IPS-15b (cell line): ENCODE measurements around the gene MAN2B2.
"Not testable (repeated sequence)": the region's sequence is repeated elsewhere in the genome, so short reads cannot be mapped to it uniquely, and the experiment has no call there.

Experiments used
- H3K27me3 ChIP-seq: one replicate; pipeline ENCODE4 v1.6.1; 2013; ENCODE audit warnings: low read length; ENCODE audit not compliant: control insufficient read depth, insufficient read depth
- H3K36me3 ChIP-seq: one replicate; pipeline ENCODE4 v1.6.1; 2013; ENCODE audit warnings: low read length; ENCODE audit not compliant: control insufficient read depth, insufficient read depth
- H3K4me1 ChIP-seq: one replicate; pipeline ENCODE4 v1.6.1; 2013; ENCODE audit warnings: mild to moderate bottlenecking, low read length; ENCODE audit not compliant: control insufficient read depth, insufficient read depth
- H3K4me3 ChIP-seq: one replicate; pipeline ENCODE4 v1.5.1; 2013; ENCODE audit warnings: low read depth, low read length
- H3K9ac ChIP-seq: one replicate; pipeline ENCODE4 v1.6.1; 2013; ENCODE audit warnings: low read depth, mild to moderate bottlenecking, low read length
- H3K9me3 ChIP-seq: one replicate; pipeline ENCODE4 v1.6.1; 2013; ENCODE audit warnings: mild to moderate bottlenecking, low read length; ENCODE audit not compliant: control insufficient read depth, insufficient read depth

Gene MAN2B2

GRCh38 chr4:6660430-6660829 lies 85.4 kb downstream of the MAN2B2 start:
- Histone ChIP-seq H3K9ac (no peak overlapping the region), H3K9me3 (no peaks in the 10 kb centered on the region), H3K4me1 (no peaks in the 10 kb centered on the region), H3K36me3 (no peaks in the 10 kb centered on the region), H3K27me3 (peaks cover 45% of the 10 kb centered on the region), H3K4me3 (no peak overlapping the region)

- Histone ChIP-seq H3K27me3 (peaks cover 45% of the 10 kb centered on the region), H3K4me1 (no peaks in the 10 kb centered on the region), H3K9me3 (no peaks in the 10 kb centered on the region), H3K9ac (no peak overlapping the region), H3K4me3 (no peak overlapping the region), H3K36me3 (no peaks in the 10 kb centered on the region)
These were observed 87.6 kb downstream of the MAN2B2 start for GRCh38 chr4:6662591-6662990.

GRCh38 chr4:6663596-6664393 lies 88.8 kb downstream of the MAN2B2 start:
- H3K4me3 ChIP-seq, result no peak overlapping the region
- no peaks in the 10 kb centered on the region for H3K36me3 ChIP-seq
- H3K27me3 ChIP-seq, result peaks cover 45% of the 10 kb centered on the region
- no peak overlapping the region for H3K9ac ChIP-seq
- H3K9me3 ChIP-seq, result no peaks in the 10 kb centered on the region
- no peaks in the 10 kb centered on the region for H3K4me1 ChIP-seq

GRCh38 chr4:6665320-6665654 lies 90.3 kb downstream of the MAN2B2 start:
- Histone ChIP-seq H3K4me3 (no peak overlapping the region), H3K36me3 (no peaks in the 10 kb centered on the region), H3K27me3 (peaks cover 33% of the 10 kb centered on the region), H3K4me1 (no peaks in the 10 kb centered on the region), H3K9ac (no peak overlapping the region), H3K9me3 (no peaks in the 10 kb centered on the region)

- no peak overlapping the region for H3K9ac ChIP-seq
- H3K36me3 ChIP-seq, result no peaks in the 10 kb centered on the region
- H3K27me3 ChIP-seq, result peaks cover 4% of the 10 kb centered on the region
- no peak overlapping the region for H3K4me3 ChIP-seq
- H3K9me3 ChIP-seq, result no peaks in the 10 kb centered on the region
- no peaks in the 10 kb centered on the region for H3K4me1 ChIP-seq
These were observed 93.4 kb downstream of the MAN2B2 start for GRCh38 chr4:6668391-6668790.

GRCh38 chr4:6671648-6672047 lies 96.7 kb downstream of the MAN2B2 start:
- Histone ChIP-seq H3K9me3 (no peaks in the 10 kb centered on the region), H3K36me3 (peaks cover 5% of the 10 kb centered on the region), H3K9ac (no peak overlapping the region), H3K4me1 (peaks cover 7% of the 10 kb centered on the region), H3K4me3 (no peak overlapping the region), H3K27me3 (no peaks in the 10 kb centered on the region)

- H3K9ac ChIP-seq, result no peak overlapping the region
- H3K36me3 ChIP-seq, result peaks cover 5% of the 10 kb centered on the region
- no peaks in the 10 kb centered on the region for H3K27me3 ChIP-seq
- H3K9me3 ChIP-seq, result no peaks in the 10 kb centered on the region
- H3K4me3 ChIP-seq, result no peak overlapping the region
- H3K4me1 ChIP-seq, result peaks cover 7% of the 10 kb centered on the region
These were observed 97.1 kb downstream of the MAN2B2 start for GRCh38 chr4:6672131-6672530.

- not testable (repeated sequence) for H3K4me1 ChIP-seq, H3K9ac ChIP-seq, H3K36me3 ChIP-seq, H3K9me3 ChIP-seq, H3K27me3 ChIP-seq, H3K4me3 ChIP-seq
These were observed 97.7 kb downstream of the MAN2B2 start for GRCh38 chr4:6672541-6673190.
